Kidney (tissue), 14 donors: ENCODE results near the gene NGFR. TPM values are rescaled to one million over a fixed set of nuclear protein-coding genes. Genes with fewer than 3 reads are reported as not detected.

Experiments
- DNase-seq, 5 donors: peaks; one replicate each; pipeline ENCODE4 v3.0.0-alpha.2; 2013 to 2020
- FAIRE-seq: peaks from 2 replicates; lab custom pipeline; 2012; peaks lifted over from hg19 to GRCh38; lab: Jason Lieb, UNC
- H3K27ac ChIP-seq, 2 donors: one replicate each; pipeline ENCODE4 v1.7.0; 2013; ENCODE audit warnings: low read depth in 2 of 2, low read length in 2 of 2, inconsistent platforms in 1 of 2
- H3K27me3 ChIP-seq: one replicate; pipeline ENCODE4 v1.7.1; 2013; ENCODE audit warnings: low read length, inconsistent platforms; ENCODE audit not compliant: control insufficient read depth, insufficient read depth
- H3K36me3 ChIP-seq, 3 donors: one replicate each; pipeline versions ENCODE4 v1.7.0 to v1.7.1; 2013; ENCODE audit warnings: low read length in 3 of 3, control low read depth in 1 of 3, inconsistent platforms in 1 of 3; ENCODE audit not compliant: insufficient read depth in 3 of 3, control insufficient read depth in 2 of 3
- H3K4me1 ChIP-seq, 3 donors: one replicate each; pipeline versions ENCODE4 v1.7.0 to v1.7.1; 2013; ENCODE audit warnings: low read length in 3 of 3, inconsistent platforms in 1 of 3, low read depth in 1 of 3; ENCODE audit not compliant: control insufficient read depth in 2 of 3, insufficient read depth in 2 of 3
- H3K4me3 ChIP-seq, 3 donors: one replicate each; pipeline versions ENCODE4 v1.7.0 to v1.8.1; 2013; ENCODE audit warnings: low read length in 3 of 3, control low read depth in 1 of 3, inconsistent platforms in 1 of 3
- H3K9ac ChIP-seq, 3 donors: one replicate each; pipeline versions ENCODE4 v1.7.0 to v1.7.1; 2013; ENCODE audit warnings: low read length in 3 of 3, control low read depth in 1 of 3, inconsistent platforms in 1 of 3
- H3K9me3 ChIP-seq, 3 donors: one replicate each; pipeline versions ENCODE4 v1.7.0 to v1.7.1; 2013; ENCODE audit warnings: low read length in 3 of 3, control low read depth in 1 of 3, inconsistent platforms in 1 of 3; ENCODE audit not compliant: control insufficient read depth in 2 of 3, insufficient read depth in 1 of 3
- CTCF ChIP-seq: IDR thresholded peaks from 3 replicates; pipeline ENCODE4 v1.5.1; 2012; ENCODE audit warnings: mild to moderate bottlenecking, moderate library complexity, borderline replicate concordance; ENCODE audit not compliant: insufficient read depth; ENCODE audit errors: extremely low read depth
- intact Hi-C: fragments of 100-400 bp; cut with DNase I; formaldehyde crosslinking; loops from one replicate; pipeline ENCODE4 v1.11.1; 2022
- polyA plus RNA-seq: library from polyadenylated mRNA; stranded (reverse); fragments of 350-450 nt; fragmentation: Illumina TruSeq; extraction: RNeasy Lipid Tissue Mini Kit (QIAGEN cat#74804); gene quantifications from one replicate; pipeline ENCODE4 v1.2.3, GENCODE V29; 2014; ENCODE audit warnings: low read depth, low replicate concordance; ENCODE audit not compliant: insufficient read depth
- total RNA-seq: library from RNA; stranded (reverse); fragmentation: NEBNext Ultra II Directional; extraction: Animal tissue kit (Norgen Biotek cat#: 25700); gene quantifications from one replicate; pipeline ENCODE4 v1.2.1, GENCODE V29; 2021
- donor health status: control.
- donor health status: control.
- donor health status: control.
- donor health status: control.
- donor health status: control.
- donor health status: DM: yes; HTN: yes; CAD: no.
- donor health status: Normal renal cell carcinoma (clear cell type).

The NGFR gene
- total and polyA plus RNA-seq, 2 donors from 2014 or later, result 9.4 to 13.2 TPM

DNA sequence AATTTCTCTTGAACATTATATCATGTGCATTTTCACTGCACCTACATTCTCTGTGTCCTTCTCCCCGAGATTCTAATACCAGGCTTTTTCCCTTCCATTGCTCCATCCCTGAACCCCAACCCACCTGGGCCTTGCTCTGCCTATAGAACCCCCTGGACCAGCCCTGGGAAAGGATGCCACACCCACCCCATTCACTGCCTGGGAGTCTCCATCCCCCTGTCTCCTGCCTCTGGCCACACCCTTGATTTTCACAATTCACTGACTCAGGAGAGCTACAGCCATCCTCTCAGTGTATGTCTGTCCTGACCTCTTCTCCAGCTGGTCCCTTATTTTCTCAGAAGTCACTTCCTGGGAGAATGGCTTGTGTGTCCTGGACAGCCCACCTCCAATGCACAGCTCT, 27.9 kb upstream of the NGFR start:
- Histone ChIP-seq H3K4me3 (no peak overlapping the region), H3K9me3 (peaks cover 0 to 4% (median 0%) of the 10 kb centered on the region in 3 donors), H3K36me3 (no peaks in the 10 kb centered on the region), H3K9ac (no peak overlapping the region), H3K27me3 (peaks cover 4% of the 10 kb centered on the region), H3K4me1 (peaks cover 0 to 7% (median 0%) of the 10 kb centered on the region in 3 donors), H3K27ac (no peak overlapping the region)
- DNase-seq (no peak), FAIRE-seq (no peak)
- intact Hi-C loops, result no loop called here
- no peak for TF ChIP-seq CTCF

DNA sequence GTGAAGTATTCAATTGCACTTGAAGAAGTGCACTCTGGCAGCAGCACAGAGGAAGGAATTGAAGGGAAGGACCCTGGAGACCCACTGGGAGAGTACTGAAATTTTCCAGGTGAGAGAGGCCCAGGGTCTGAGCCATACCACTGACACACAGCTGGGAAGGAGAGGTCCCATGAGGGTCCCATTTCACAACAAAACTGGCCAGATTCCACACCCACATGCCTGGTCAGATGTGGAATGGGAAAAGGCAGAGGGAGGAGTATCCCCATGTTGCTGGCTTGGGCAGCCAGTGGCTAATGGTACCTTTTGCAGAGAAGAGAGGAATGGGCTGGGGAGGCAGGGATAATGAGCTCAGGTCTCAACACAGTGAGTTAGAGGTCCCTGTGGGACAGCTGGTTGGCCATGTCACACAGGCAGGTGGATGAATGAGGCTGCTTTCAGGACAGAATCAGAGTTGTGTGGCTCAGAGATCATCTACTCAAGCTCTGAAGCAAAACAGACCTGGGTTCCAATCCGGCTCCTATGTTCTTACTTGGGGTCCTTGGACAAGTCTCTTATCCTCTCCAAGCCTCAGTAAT, 26.2 kb upstream of the NGFR start:
- peaks cover 0 to 7% (median 0%) of the 10 kb centered on the region in 3 donors for H3K4me1 ChIP-seq
- H3K9me3 ChIP-seq, result peaks cover 0 to 4% (median 0%) of the 10 kb centered on the region in 3 donors
- intact Hi-C loops, result no loop called here
- no peaks in the 10 kb centered on the region for H3K36me3 ChIP-seq
- no peak overlapping the region for H3K4me3 ChIP-seq
- FAIRE-seq, result no peak
- no peak overlapping the region for H3K9ac ChIP-seq
- H3K27me3 ChIP-seq, result peaks cover 4% of the 10 kb centered on the region
- no peak for DNase-seq
- TF ChIP-seq CTCF, result no peak
- no peak overlapping the region for H3K27ac ChIP-seq

DNA sequence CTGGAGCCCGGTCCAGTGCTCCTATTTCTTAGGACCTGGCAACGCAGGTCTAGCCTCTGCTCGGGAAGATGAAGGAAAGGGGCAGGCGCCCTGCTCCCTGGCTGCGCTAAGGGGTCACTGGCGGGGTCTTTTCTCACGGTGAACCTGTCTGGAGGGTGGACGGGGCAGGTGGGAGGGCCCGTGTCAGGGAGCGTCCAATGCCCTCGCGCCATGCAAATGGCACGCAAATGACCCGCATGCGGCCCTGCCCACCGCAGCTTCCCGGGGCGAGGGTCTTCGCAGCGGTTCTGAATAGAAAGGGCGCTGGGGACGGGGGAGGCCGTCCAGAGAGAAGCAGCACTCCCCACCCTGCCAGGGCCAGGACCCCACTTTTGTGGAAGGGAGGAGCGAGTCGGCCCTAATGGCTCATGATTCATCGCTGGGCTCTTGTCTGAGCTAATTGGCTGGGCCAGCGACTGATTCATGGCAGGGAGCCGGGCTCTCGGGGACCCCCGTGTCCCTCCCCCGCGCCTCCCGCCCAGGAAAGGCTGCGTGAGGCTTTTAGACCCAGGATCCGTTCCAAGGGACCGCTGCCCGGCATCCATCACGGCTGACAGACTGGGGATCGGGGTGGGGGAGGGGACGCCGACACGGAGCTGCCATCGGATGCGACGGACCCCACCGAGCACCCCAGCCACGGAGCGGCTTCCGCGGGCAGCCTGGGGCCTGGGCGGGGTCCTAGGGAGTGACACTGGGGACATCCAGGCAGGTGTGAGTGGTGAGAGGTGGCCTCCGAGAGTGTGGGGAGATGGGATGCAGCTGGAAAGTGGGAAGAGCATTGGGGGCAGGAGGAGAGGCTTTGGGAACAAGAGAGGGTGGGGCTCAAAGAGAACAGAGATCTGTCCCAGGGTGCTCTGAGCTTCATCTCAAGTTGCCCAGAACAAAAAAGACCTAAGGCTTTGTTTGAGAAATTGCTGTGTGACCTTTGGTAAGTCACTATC, 25.0 kb upstream of the NGFR start:
- H3K9ac ChIP-seq, result no peak overlapping the region
- peaks cover 0 to 7% (median 0%) of the 10 kb centered on the region in 3 donors for H3K4me1 ChIP-seq
- TF ChIP-seq CTCF, result no peak
- intact Hi-C loops, result no loop called here
- H3K27ac ChIP-seq, result no peak overlapping the region
- H3K9me3 ChIP-seq, result peaks cover 0 to 3% (median 2%) of the 10 kb centered on the region in 3 donors
- H3K4me3 ChIP-seq, result no peak overlapping the region
- FAIRE-seq (no peak), DNase-seq (peak in 4 of 5 donors; percentile 71 to 85 (median 78))
- peaks cover 4% of the 10 kb centered on the region for H3K27me3 ChIP-seq
- H3K36me3 ChIP-seq, result no peaks in the 10 kb centered on the region
